HepG2 (cell line): ENCODE results near the gene ZNF747. TPM values are rescaled to one million over a fixed set of nuclear protein-coding genes. Genes with fewer than 3 reads are reported as not detected.

Experiments
- ATAC-seq: fragments of 200-7000 bp; cut with Tn5 transposase; 3 replicates; pipeline ENCODE4 v1.9.1; 2020; ENCODE audit warnings: mild to moderate bottlenecking, moderate library complexity
- BruUV-seq: library from RNA; stranded (reverse); fragments of 400-500 nt; replicated peaks from 2 replicates; lab custom pipeline; 2021; lab: Mats Ljungman, UMichigan
- CTCF ChIA-PET: fragments of 300-600 bp; formaldehyde crosslinking; extraction: SDS; loops from one replicate; lab custom pipeline; 2021; ENCODE audit warnings: low total read pairs, inconsistent platforms, low intra/inter-chr PET ratio; lab: Yijun Ruan, JAX
- POLR2A ChIA-PET: fragments of 350-600 bp; sonication (Branson Sonifier 250); formaldehyde crosslinking; loops from one replicate; lab custom pipeline; 2020; ENCODE audit warnings: antibody characterized with exemption, inconsistent platforms; lab: Yijun Ruan, JAX
- DNase-seq: peaks from one replicate; pipeline ENCODE4 v3.0.0-alpha.2; 2015; ENCODE audit warnings: low spot score
- FAIRE-seq: peaks from 3 replicates; lab custom pipeline; 2011; peaks lifted over from hg19 to GRCh38; lab: Jason Lieb, UNC
- H2AFZ ChIP-seq: one replicate; pipeline ENCODE4 v1.6.1; 2011; ENCODE audit warnings: low read length, inconsistent platforms
- H3K27ac ChIP-seq: fragments of 300-600 bp; 3 replicates; pipeline ENCODE4 v1.8.0; 2011; ENCODE audit warnings: mixed run types, mild to moderate bottlenecking, mixed read lengths, low read length, inconsistent platforms; ENCODE audit not compliant: insufficient read depth; ENCODE audit errors: extremely low read length
- H3K27me3 ChIP-seq, 2 experiments: fragments of 200-600 bp in 1 of 2; 2 replicates in 1 of 2; 3 replicates in 1 of 2; pipeline versions ENCODE4 v1.6.0 to v1.8.0; 2011; ENCODE audit warnings: low read length in 2 of 2, mild to moderate bottlenecking in 2 of 2, moderate library complexity in 2 of 2, inconsistent platforms in 1 of 2; ENCODE audit not compliant: insufficient read depth in 2 of 2, control insufficient read depth in 1 of 2
- H3K36me3 ChIP-seq, 2 experiments: fragments of 200-600 bp in 1 of 2; replicated peaks in 1 of 2; 2 replicates in 1 of 2; 3 replicates in 1 of 2; pipeline versions ENCODE4 v1.5.1 to v1.8.0; 2011; ENCODE audit warnings: low read length in 2 of 2, inconsistent platforms in 1 of 2; ENCODE audit not compliant: insufficient read depth in 2 of 2, control insufficient read depth in 1 of 2
- H3K4me1 ChIP-seq: 2 replicates; pipeline ENCODE4 v1.5.1; 2012; ENCODE audit warnings: low read length, inconsistent platforms; ENCODE audit not compliant: insufficient read depth
- H3K4me2 ChIP-seq: 2 replicates; pipeline ENCODE4 v1.6.0; 2011; ENCODE audit warnings: low read depth, low read length, inconsistent platforms
- H3K4me3 ChIP-seq, 3 experiments: fragments of 200-600 bp in 1 of 3; sonication (generic), shearing (Covaris generic) in 1 of 3; replicated peaks in 1 of 3; 2 replicates each; pipeline ENCODE4 v1.5.1; 2011 to 2016; ENCODE audit warnings: low read length in 3 of 3, inconsistent platforms in 2 of 3, low read depth in 2 of 3, mild to moderate bottlenecking in 2 of 3, control low read depth in 1 of 3, mixed read lengths in 1 of 3; ENCODE audit not compliant: insufficient read depth in 1 of 3
- H3K79me2 ChIP-seq: one replicate; pipeline ENCODE4 v1.6.1; 2011; ENCODE audit warnings: low read length, inconsistent platforms; ENCODE audit not compliant: insufficient read depth
- H3K9ac ChIP-seq: 2 replicates; pipeline ENCODE4 v1.6.0; 2011; ENCODE audit warnings: mild to moderate bottlenecking, low read depth, low read length, inconsistent platforms; ENCODE audit not compliant: insufficient read depth
- H3K9me3 ChIP-seq: 2 replicates; pipeline ENCODE4 v1.5.1; 2012; ENCODE audit warnings: mild to moderate bottlenecking, low read length
- H4K20me1 ChIP-seq: 2 replicates; pipeline ENCODE4 v1.6.0; 2011; ENCODE audit warnings: inconsistent platforms, mild to moderate bottlenecking, low read length, moderate library complexity; ENCODE audit not compliant: insufficient read depth
- ATF4 ChIP-seq, 2 experiments: fragments of 450-650 bp in 1 of 2; sonication (generic) in 1 of 2; formaldehyde crosslinking; IDR thresholded peaks; 2 replicates each; pipeline versions ENCODE4 v1.5.0 to v1.8.0; 2020 to 2022; ENCODE audit warnings: mild to moderate bottlenecking in 1 of 2, missing genetic modification reagents in 1 of 2
- CAMTA2 ChIP-seq: sonication (generic); formaldehyde crosslinking; IDR thresholded peaks from 2 replicates; pipeline ENCODE4 v1.4.0; 2020; ENCODE audit warnings: mild to moderate bottlenecking, missing genetic modification reagents, borderline replicate concordance
- CEBPB ChIP-seq: IDR thresholded peaks from 2 replicates; pipeline ENCODE4 v1.6.1; 2011; ENCODE audit warnings: low read depth, low read length, improper control_type of control experiment, borderline replicate concordance
- FOSL2 ChIP-seq: sonication (generic); formaldehyde crosslinking; IDR thresholded peaks from 2 replicates; pipeline ENCODE4 v1.4.0; 2020; ENCODE audit warnings: missing genetic modification reagents
- HIVEP1 ChIP-seq: sonication (generic); formaldehyde crosslinking; IDR thresholded peaks from 2 replicates; pipeline ENCODE4 v1.4.0; 2020; ENCODE audit warnings: mild to moderate bottlenecking, missing genetic modification reagents
- HMGA1 ChIP-seq: sonication (generic); formaldehyde crosslinking; conservative IDR thresholded peaks from 2 replicates; pipeline ENCODE4 v1.4.0; 2020; ENCODE audit warnings: missing genetic modification reagents
- HNF4A ChIP-seq: sonication (generic); formaldehyde crosslinking; IDR thresholded peaks from 2 replicates; pipeline ENCODE4 v1.4.0; 2020; ENCODE audit warnings: missing genetic modification reagents
- KAT8 ChIP-seq: IDR thresholded peaks from 2 replicates; pipeline ENCODE4 v1.6.1; 2016; ENCODE audit warnings: missing genetic modification reagents, missing compliant biosample characterization
- KMT2A ChIP-seq: sonication (generic); formaldehyde crosslinking; IDR thresholded peaks from 2 replicates; pipeline ENCODE4 v1.4.0; 2020; ENCODE audit warnings: missing genetic modification reagents
- NR2F6 ChIP-seq, 2 experiments: IDR thresholded peaks; 2 replicates each; pipeline ENCODE4 v1.6.1; 2016; ENCODE audit warnings: antibody characterized with exemption in 1 of 2, mild to moderate bottlenecking in 1 of 2
- RELA ChIP-seq: sonication (generic); formaldehyde crosslinking; IDR thresholded peaks from 2 replicates; pipeline ENCODE4 v1.4.0; 2020; ENCODE audit warnings: missing genetic modification reagents
- SAFB2 ChIP-seq: sonication (generic); formaldehyde crosslinking; IDR thresholded peaks from 2 replicates; pipeline ENCODE4 v1.5.1; 2020; ENCODE audit warnings: missing genetic modification reagents, low read depth, mild to moderate bottlenecking, borderline replicate concordance
- XRCC5 ChIP-seq: fragments of 200-400 bp; formaldehyde crosslinking; optimal IDR thresholded peaks from 2 replicates; pipeline ENCODE3; 2017; ENCODE audit warnings: mild to moderate bottlenecking, low read length
- ZBED4 ChIP-seq: sonication (generic); formaldehyde crosslinking; IDR thresholded peaks from 2 replicates; pipeline ENCODE4 v1.4.0; 2020; ENCODE audit warnings: missing genetic modification reagents, borderline replicate concordance
- ZFP1 ChIP-seq: IDR thresholded peaks from 2 replicates; pipeline ENCODE4 v1.6.1; 2016
- ZMYM3 ChIP-seq: sonication (generic); formaldehyde crosslinking; IDR thresholded peaks from 2 replicates; pipeline ENCODE4 v1.5.1; 2020; ENCODE audit warnings: mild to moderate bottlenecking, missing genetic modification reagents
- ZNF24 ChIP-seq: fragments of 450-650 bp; IDR thresholded peaks from 2 replicates; pipeline ENCODE4 v1.6.1; 2017; ENCODE audit warnings: antibody characterized with exemption, mild to moderate bottlenecking
- ZNF547 ChIP-seq: sonication (generic); formaldehyde crosslinking; IDR thresholded peaks from 2 replicates; pipeline ENCODE4 v1.5.1; 2020; ENCODE audit warnings: mild to moderate bottlenecking, missing genetic modification reagents
- ZNF563 ChIP-seq: sonication (generic); formaldehyde crosslinking; IDR thresholded peaks from 2 replicates; pipeline ENCODE4 v1.8.0; 2022; ENCODE audit warnings: mild to moderate bottlenecking, moderate library complexity, missing genetic modification reagents
- ZNF7 ChIP-seq: IDR thresholded peaks from 2 replicates; pipeline ENCODE4 v1.6.1; 2016; ENCODE audit warnings: missing biosample characterization, missing genetic modification reagents
- ZNF713 ChIP-seq: sonication (generic); formaldehyde crosslinking; IDR thresholded peaks from 2 replicates; pipeline ENCODE4 v1.4.0; 2020; ENCODE audit warnings: mild to moderate bottlenecking, missing genetic modification reagents
- WGBS: methylation state at CpG from one replicate; pipeline ENCODE4 v1.1.6; 2017; ENCODE audit warnings: low lambda C conversion rate; 5-methylcytosine and 5-hydroxymethylcytosine counted together
- in situ Hi-C: cut with HindIII; loops from 2 replicates; pipeline ENCODE4 v1.10.0; 2017; ENCODE audit warnings: low pct_unique_long_range_greater_than_20kb; ENCODE audit not compliant: extremely low pct_ligation_motif_present
- intact Hi-C: fragments of 100-400 bp; cut with micrococcal nuclease; formaldehyde crosslinking; loops from one replicate; pipeline ENCODE4 v1.10.0; 2022; ENCODE audit not compliant: unreplicated experiment
- polyA plus RNA-seq, 8 experiments: library from polyadenylated mRNA; depleted of rRNA in 3 of 8; stranded (reverse) in 7 of 8; unstranded in 1 of 8; fragments of >200 nt; fragmentation: Illumina TruSeq in 4 of 8; extraction: Trizol in 4 of 8; gene quantifications; 2 replicates each; pipeline versions ENCODE4 v1.2.1 to v1.2.3, GENCODE V29; 2011 to 2016; ENCODE audit warnings: low read depth in 4 of 8, missing spikeins in 1 of 8, mixed read lengths in 1 of 8; ENCODE audit not compliant: insufficient read depth in 1 of 8
- total RNA-seq, 5 experiments: library from RNA; depleted of rRNA; stranded (reverse); fragments of >200 nt; fragmentation: Illumina TruSeq; extraction: Trizol; gene quantifications; 2 replicates each; pipeline ENCODE4 v1.2.3, GENCODE V29; 2016; ENCODE audit warnings: low read depth in 1 of 5

Gene ZNF747
- total and polyA plus RNA-seq, 2 of the 13 experiments (the other 11 are each of a cell fraction or from before 2014, with no cell fraction given): 7.2 to 10.2 TPM

GRCh38 chr16:30567160-30567990 is 32.7 kb upstream of the ZNF747 start:
- H3K4me3 ChIP-seq: no peak overlapping the region
- peak; percentile 26 for FAIRE-seq
- no peak overlapping the region for H2AFZ ChIP-seq
- ATAC-seq: no peak
- POLR2A ChIA-PET: interaction anchor here (1.0 to 3.9 kb wide), 7 partner anchors 10 to 122 kb away, joined by 3 to 36 read pairs (median 5); partner anchors contain the start of genes SEPHS2, ZNF689, ZNF747 and ZNF764
- intact Hi-C loops: loop anchor here (1.0 kb wide), 1 partner anchor 28 kb away; no protein-coding TSS in a partner anchor
- no peaks in the 10 kb centered on the region for H3K36me3 ChIP-seq
- H4K20me1 ChIP-seq: no peaks in the 10 kb centered on the region
- H3K9me3 ChIP-seq: no peaks in the 10 kb centered on the region
- CTCF ChIA-PET: no interaction called here
- peaks cover 49% of the 10 kb centered on the region for H3K4me1 ChIP-seq
- peaks cover 2% of the 10 kb centered on the region for H3K79me2 ChIP-seq
- WGBS: 41% methylated on average over 14 of the region's 14 CpGs
- no peaks in the 10 kb centered on the region for H3K27me3 ChIP-seq
- peak overlapping the region; percentile 37; the same call in 1 of the 2 replicates for H3K4me2 ChIP-seq
- BruUV-seq: no TSS peak
- no peak overlapping the region for H3K27ac ChIP-seq
- in situ Hi-C loops: no loop called here
- DNase-seq: no peak
- H3K9ac ChIP-seq: no peak overlapping the region
- TF ChIP-seq ZNF563 (CRISPR knock-in tag) (peak; percentile 39; the same call in 1 of the 2 replicates), CAMTA2 (CRISPR knock-in tag) (0 out of 2 replicates have a peak, but pooled peaks have one; percentile 44), HNF4A (CRISPR knock-in tag) (0 out of 2 replicates have a peak, but pooled peaks have one; percentile 10), HIVEP1 (peak; percentile 51; the same call in 1 of the 2 replicates), NR2F6 (IDR thresholded peaks at IDR 0.05) (no peak), NR2F6 (CRISPR knock-in tag; IDR thresholded peaks at IDR 0.05) (0 out of 2 replicates have a peak, but pooled peaks have one; percentile 22), XRCC5 (no peak), ATF4 (CRISPR knock-in tag; IDR thresholded peaks at IDR 0.05) (no peak), ZFP1 (CRISPR knock-in tag) (no peak), ZNF24 (peak; percentile 77; the same call in 1 of the 2 replicates), RELA (CRISPR knock-in tag) (peak; percentile 98), KMT2A (no peak), SAFB2 (peak; percentile 52; the same call in 1 of the 2 replicates), FOSL2 (CRISPR knock-in tag) (no peak), ZNF713 (CRISPR knock-in tag) (no peak), ZBED4 (CRISPR knock-in tag) (no peak), ZNF547 (CRISPR knock-in tag) (0 out of 2 replicates have a peak, but pooled peaks have one; percentile 35), CEBPB (peak; percentile 0; the same call in 1 of the 2 replicates), ZNF7 (CRISPR knock-in tag) (no peak), ZMYM3 (CRISPR knock-in tag) (0 out of 2 replicates have a peak, but pooled peaks have one; percentile 35), HMGA1 (no peak), KAT8 (no peak)
